SK-N-MC (cell line): ENCODE results near the gene TMEM271.

ENCODE experiments used
- EZH2 ChIP-seq: fragments of 200-600 bp; sonication (generic); IDR thresholded peaks from one replicate; pipeline ENCODE4 v1.6.1; 2017; ENCODE audit warnings: antibody characterized with exemption
- FOXP2 ChIP-seq: optimal IDR thresholded peaks from 2 replicates; pipeline ENCODE3; 2011; ENCODE audit warnings: mild to moderate bottlenecking, moderate library complexity; ENCODE audit not compliant: insufficient read depth; ENCODE audit errors: extremely low read length, control extremely low read depth

GRCh38 chr4:574346-575161, 1.5 kb downstream of the TMEM271 start:
- TF ChIP-seq EZH2: no peak
- TF ChIP-seq FOXP2: no peak
